HEK293 (cell line): ENCODE results near the gene RTN4.

Source experiments
- CTCF ChIP-seq: fragments of 450-650 bp; formaldehyde crosslinking; IDR thresholded peaks from 2 replicates; pipeline ENCODE4 v1.5.1; 2016; ENCODE audit warnings: missing biosample characterization, missing genetic modification characterization
- PRDM1 ChIP-seq: fragments of 450-650 bp; formaldehyde crosslinking; IDR thresholded peaks from 2 replicates; pipeline ENCODE4; 2016; ENCODE audit warnings: missing biosample characterization, missing genetic modification characterization
- SALL2 ChIP-seq: fragments of 450-650 bp; formaldehyde crosslinking; IDR thresholded peaks from 2 replicates; pipeline ENCODE4 v1.5.0; 2017; ENCODE audit warnings: missing biosample characterization, mild to moderate bottlenecking, missing genetic modification characterization, borderline replicate concordance
- ZNF155 ChIP-seq: fragments of 450-650 bp; formaldehyde crosslinking; IDR thresholded peaks from 2 replicates; pipeline ENCODE4 v1.5.1; 2016; ENCODE audit warnings: missing biosample characterization, missing genetic modification characterization
- ZNF184 ChIP-seq: fragments of 450-650 bp; IDR thresholded peaks from 2 replicates; pipeline ENCODE4 v1.5.1; 2018; ENCODE audit warnings: missing biosample characterization, mild to moderate bottlenecking, missing genetic modification characterization
- ZNF426 ChIP-seq: fragments of 450-650 bp; formaldehyde crosslinking; IDR thresholded peaks from 2 replicates; pipeline ENCODE4 v1.5.1; 2017; ENCODE audit warnings: missing biosample characterization, missing genetic modification characterization, mild to moderate bottlenecking, inconsistent platforms, moderate library complexity
- ZNF629 ChIP-seq: fragments of 450-650 bp; formaldehyde crosslinking; IDR thresholded peaks from 2 replicates; pipeline ENCODE4 v1.5.1; 2017; ENCODE audit warnings: missing biosample characterization, missing genetic modification characterization
- ZNF660 ChIP-seq: fragments of 450-650 bp; IDR thresholded peaks from 2 replicates; pipeline ENCODE4 v1.5.1; 2018; ENCODE audit warnings: missing biosample characterization, mild to moderate bottlenecking, missing genetic modification characterization
- ZNF704 ChIP-seq: fragments of 450-650 bp; formaldehyde crosslinking; IDR thresholded peaks from 2 replicates; pipeline ENCODE4 v1.5.1; 2016; ENCODE audit warnings: missing biosample characterization, missing genetic modification characterization
- ZNF76 ChIP-seq: fragments of 450-650 bp; formaldehyde crosslinking; IDR thresholded peaks from 2 replicates; pipeline ENCODE4; 2016; ENCODE audit warnings: low read depth, missing biosample characterization, missing genetic modification characterization, borderline replicate concordance
- ZNF776 ChIP-seq: fragments of 450-650 bp; formaldehyde crosslinking; IDR thresholded peaks from 2 replicates; pipeline ENCODE4 v1.5.0; 2017; ENCODE audit warnings: missing biosample characterization, missing genetic modification characterization, borderline replicate concordance
- ZNF830 ChIP-seq: fragments of 450-650 bp; IDR thresholded peaks from 2 replicates; pipeline ENCODE4 v1.5.0; 2018; ENCODE audit warnings: missing biosample characterization, missing genetic modification characterization, low read depth, mild to moderate bottlenecking, moderate library complexity
- TF ChIP-seq, protein P1 (sequence below): fragments of 450-650 bp; formaldehyde crosslinking; IDR thresholded peaks from 2 replicates; pipeline ENCODE4 v1.5.1; 2016; ENCODE audit warnings: missing biosample characterization, missing genetic modification characterization, low read depth
- TF ChIP-seq, protein P2 (sequence below): fragments of 450-650 bp; formaldehyde crosslinking; IDR thresholded peaks from 2 replicates; pipeline ENCODE4 v1.5.1; 2017; ENCODE audit warnings: missing biosample characterization, mild to moderate bottlenecking, missing genetic modification characterization, moderate library complexity

DNA sequence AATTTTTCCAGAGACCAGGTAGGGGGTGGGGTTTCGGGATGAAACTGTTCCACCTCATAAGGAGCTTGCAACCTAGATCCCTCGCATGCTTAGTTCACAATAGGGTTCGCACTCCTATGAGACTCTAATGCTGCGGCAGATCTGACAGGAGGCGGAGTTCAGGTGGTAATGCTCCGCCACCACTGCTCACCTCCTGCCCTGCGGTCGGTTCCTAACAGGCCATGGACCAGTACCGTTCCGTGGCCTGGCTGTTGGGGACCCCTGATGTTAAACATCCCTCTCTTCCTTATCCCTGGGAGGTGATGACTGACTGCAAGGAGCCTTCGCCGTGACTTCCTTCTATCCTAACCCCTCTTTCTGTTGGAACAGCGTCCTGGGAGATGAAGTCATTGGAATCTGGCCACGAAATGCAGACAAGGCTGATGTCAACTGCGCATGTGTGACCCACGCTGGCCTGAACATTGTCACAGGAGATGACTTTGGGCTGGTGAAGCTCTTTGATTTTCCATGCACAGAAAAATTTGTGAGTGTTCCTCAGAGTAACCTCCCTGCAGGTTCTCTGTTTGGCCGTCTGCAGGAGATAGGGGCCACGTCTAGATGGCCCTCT is 82.4 kb downstream of the RTN4 start:
- no peak for TF ChIP-seq ZNF660 (tag by site-specific recombination)
- TF ChIP-seq SALL2 (tag by site-specific recombination), result no peak
- no peak for TF ChIP-seq ZNF830 (tag by site-specific recombination)
- no peak for TF ChIP-seq ZNF629 (tag by site-specific recombination)
- TF ChIP-seq ZNF184 (tag by site-specific recombination), result no peak
- no peak for TF ChIP-seq ZNF704 (tag by site-specific recombination)
- TF ChIP-seq CTCF (tag by site-specific recombination), result no peak
- TF ChIP-seq, protein P1, sequence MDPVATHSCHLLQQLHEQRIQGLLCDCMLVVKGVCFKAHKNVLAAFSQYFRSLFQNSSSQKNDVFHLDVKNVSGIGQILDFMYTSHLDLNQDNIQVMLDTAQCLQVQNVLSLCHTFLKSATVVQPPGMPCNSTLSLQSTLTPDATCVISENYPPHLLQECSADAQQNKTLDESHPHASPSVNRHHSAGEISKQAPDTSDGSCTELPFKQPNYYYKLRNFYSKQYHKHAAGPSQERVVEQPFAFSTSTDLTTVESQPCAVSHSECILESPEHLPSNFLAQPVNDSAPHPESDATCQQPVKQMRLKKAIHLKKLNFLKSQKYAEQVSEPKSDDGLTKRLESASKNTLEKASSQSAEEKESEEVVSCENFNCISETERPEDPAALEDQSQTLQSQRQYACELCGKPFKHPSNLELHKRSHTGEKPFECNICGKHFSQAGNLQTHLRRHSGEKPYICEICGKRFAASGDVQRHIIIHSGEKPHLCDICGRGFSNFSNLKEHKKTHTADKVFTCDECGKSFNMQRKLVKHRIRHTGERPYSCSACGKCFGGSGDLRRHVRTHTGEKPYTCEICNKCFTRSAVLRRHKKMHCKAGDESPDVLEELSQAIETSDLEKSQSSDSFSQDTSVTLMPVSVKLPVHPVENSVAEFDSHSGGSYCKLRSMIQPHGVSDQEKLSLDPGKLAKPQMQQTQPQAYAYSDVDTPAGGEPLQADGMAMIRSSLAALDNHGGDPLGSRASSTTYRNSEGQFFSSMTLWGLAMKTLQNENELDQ, result no peak
- TF ChIP-seq ZNF426 (tag by site-specific recombination), result no peak
- no peak for TF ChIP-seq ZNF76 (tag by site-specific recombination)
- no peak for TF ChIP-seq ZNF155 (tag by site-specific recombination)
- TF ChIP-seq ZNF776, result no peak
- TF ChIP-seq, protein P2, sequence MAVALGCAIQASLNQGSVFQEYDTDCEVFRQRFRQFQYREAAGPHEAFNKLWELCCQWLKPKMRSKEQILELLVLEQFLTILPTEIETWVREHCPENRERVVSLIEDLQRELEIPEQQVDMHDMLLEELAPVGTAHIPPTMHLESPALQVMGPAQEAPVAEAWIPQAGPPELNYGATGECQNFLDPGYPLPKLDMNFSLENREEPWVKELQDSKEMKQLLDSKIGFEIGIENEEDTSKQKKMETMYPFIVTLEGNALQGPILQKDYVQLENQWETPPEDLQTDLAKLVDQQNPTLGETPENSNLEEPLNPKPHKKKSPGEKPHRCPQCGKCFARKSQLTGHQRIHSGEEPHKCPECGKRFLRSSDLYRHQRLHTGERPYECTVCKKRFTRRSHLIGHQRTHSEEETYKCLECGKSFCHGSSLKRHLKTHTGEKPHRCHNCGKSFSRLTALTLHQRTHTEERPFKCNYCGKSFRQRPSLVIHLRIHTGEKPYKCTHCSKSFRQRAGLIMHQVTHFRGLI, result no peak
- TF ChIP-seq PRDM1 (tag by site-specific recombination), result no peak
